ENCODE results near the gene TMEM17. TPM values are rescaled to one million over a fixed set of nuclear protein-coding genes. Genes with fewer than 3 reads are reported as not detected.

Gene TMEM17
- total and polyA plus RNA-seq, 9 of the 15 experiments (the other 6 are each of a cell fraction or from before 2014, with no cell fraction given), result 0.58 to 2.2 (median 1.2) TPM

DNA sequence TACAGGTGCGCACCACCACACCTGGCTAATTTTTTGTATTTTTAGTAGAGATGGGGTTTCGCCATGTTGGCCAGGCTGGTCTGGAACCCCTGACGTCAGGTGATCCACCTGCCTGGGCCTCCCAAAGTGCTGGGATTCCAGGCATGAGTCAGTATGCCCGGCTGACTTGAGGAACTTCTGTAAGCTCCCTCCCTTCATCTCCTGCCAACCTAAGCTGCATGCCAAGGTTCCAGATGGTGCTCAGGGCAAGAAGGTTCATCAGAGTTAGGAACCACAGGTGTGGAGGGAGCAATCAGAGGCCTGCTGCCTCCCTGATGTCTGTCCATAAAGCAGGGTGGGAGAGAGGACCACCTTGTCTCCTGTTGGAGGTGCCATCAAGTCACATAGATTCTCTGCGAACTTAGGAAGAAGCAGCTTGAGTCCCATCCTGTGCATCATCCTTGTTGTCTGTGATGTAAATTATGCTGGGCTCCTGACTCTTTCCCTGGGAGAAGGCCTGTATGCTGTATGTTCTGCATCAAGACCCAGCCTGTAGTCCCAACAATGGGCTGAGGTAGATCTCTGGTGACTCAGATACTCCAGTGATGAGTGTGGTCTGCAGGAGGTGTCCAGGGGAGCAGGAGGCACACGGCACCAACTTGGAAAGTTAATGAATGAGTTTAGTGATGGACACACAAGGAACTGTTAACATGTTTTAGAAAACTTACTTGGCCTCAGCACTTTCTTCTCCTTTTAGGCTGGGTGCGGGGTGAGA, 53.1 kb downstream of the TMEM17 start:
- BruUV-seq (replicated peaks), result no TSS peak
- Histone ChIP-seq H3K4me2 (ENCODE audit: insufficient read depth, low read length) (no peak overlapping the region), H3K79me2 (ENCODE audit: control insufficient read depth, insufficient read depth, low read length) (no peaks in the 10 kb centered on the region), H3K9me3 (replicated peaks; ENCODE audit: control insufficient read depth, insufficient read depth, low read depth, low read length) (no peaks in the 10 kb centered on the region), H3K9me1 (ENCODE audit: control insufficient read depth, insufficient read depth, low read length) (no peaks in the 10 kb centered on the region), H3K27me3 (ENCODE audit: control insufficient read depth in 2 of 2, insufficient read depth in 2 of 2, low read length in 2 of 2) (peaks cover 0 to 21% of the 10 kb centered on the region in 2 experiments; a peak in 3 of 5 replicates), H4K20me1 (replicated peaks; ENCODE audit: control insufficient read depth, insufficient read depth, low read length) (no peaks in the 10 kb centered on the region; the same call in 1 of the 2 replicates), H3K4me1 (replicated peaks in 1 of 2; ENCODE audit: control insufficient read depth in 2 of 2, insufficient read depth in 2 of 2, low read length in 2 of 2) (peaks cover 4 to 12% of the 10 kb centered on the region in 2 experiments; a peak in 3 of 5 replicates), H3K9ac (ENCODE audit: insufficient read depth in 1 of 2, low read depth in 2 of 2, low read length in 2 of 2) (no peak overlapping the region), H3K27ac (ENCODE audit: extremely low read depth, low read depth, low read length) (no peak overlapping the region), H2AFZ (ENCODE audit: low read depth, low read length) (no peak overlapping the region), H3K4me3 (no peak overlapping the region), H3K36me3 (ENCODE audit: control insufficient read depth, insufficient read depth, low read length) (no peaks in the 10 kb centered on the region)
- 10% methylated on average over 6 of the region's 7 CpGs for WGBS (ENCODE audit: insufficient coverage, low coverage, missing lambda C conversion rate)
- in situ Hi-C loops (cut with MboI) (loop anchor here (10.0 kb wide), 1 partner anchor 732 kb away; no protein-coding TSS in a partner anchor), intact Hi-C loops (cut with micrococcal nuclease) (loop anchor here (10.0 kb wide), 1 partner anchor 492 kb away; no protein-coding TSS in a partner anchor)
- CTCF ChIA-PET (ENCODE audit: low intra/inter-chr PET ratio), result no interaction called here
- ATAC-seq (no peak), FAIRE-seq (no peak), DNase-seq (ENCODE audit: extremely low read depth in 1 of 4, low spot score in 3 of 4) (no peak)
- POLR2A ChIA-PET, result interaction anchor here (0.5 to 1.0 kb wide), 2 partner anchors 9 to 31 kb away, joined by 3 to 5 read pairs; no protein-coding TSS in a partner anchor
- no peak for TF ChIP-seq CREB3 (tag; conservative IDR thresholded peaks at IDR 0.05; ENCODE audit: low read depth)
- no peak for TF ChIP-seq E2F6 (IDR thresholded peaks at IDR 0.05; ENCODE audit: borderline replicate concordance in 1 of 2, extremely low read depth in 1 of 2, insufficient read depth in 1 of 2, insufficient read length in 1 of 2, low read depth in 1 of 2, low read length in 1 of 2, poor library complexity in 1 of 2, severe bottlenecking in 1 of 2)
- TF ChIP-seq TEAD2 (tag; IDR thresholded peaks at IDR 0.05), result no peak
- TF ChIP-seq HDAC2 (IDR thresholded peaks at IDR 0.05), result no peak
- no peak for TF ChIP-seq TFAM (CRISPR knock-in tag; conservative IDR thresholded peaks at IDR 0.05)
- no peak for TF ChIP-seq ZBTB8A (IDR thresholded peaks at IDR 0.05; ENCODE audit: partially characterized antibody)
- TF ChIP-seq ZNF57 (CRISPR knock-in tag; IDR thresholded peaks at IDR 0.05), result no peak
- TF ChIP-seq TAF1 (IDR thresholded peaks at IDR 0.05; ENCODE audit: control insufficient read depth, extremely low read depth, insufficient read depth, low read length, severe bottlenecking), result no peak
